DMS53 (cell line): Measurements from ENCODE around the gene CPT1B.
"Not testable (repeated sequence)": the region's sequence is repeated elsewhere in the genome, so short reads cannot be mapped to it uniquely, and the experiment has no call there.

Experiments used
- DNase-seq: peaks from one replicate; lab custom pipeline; 2025; lab: John Stamatoyannopoulos, UW

CPT1B gene

DNA sequence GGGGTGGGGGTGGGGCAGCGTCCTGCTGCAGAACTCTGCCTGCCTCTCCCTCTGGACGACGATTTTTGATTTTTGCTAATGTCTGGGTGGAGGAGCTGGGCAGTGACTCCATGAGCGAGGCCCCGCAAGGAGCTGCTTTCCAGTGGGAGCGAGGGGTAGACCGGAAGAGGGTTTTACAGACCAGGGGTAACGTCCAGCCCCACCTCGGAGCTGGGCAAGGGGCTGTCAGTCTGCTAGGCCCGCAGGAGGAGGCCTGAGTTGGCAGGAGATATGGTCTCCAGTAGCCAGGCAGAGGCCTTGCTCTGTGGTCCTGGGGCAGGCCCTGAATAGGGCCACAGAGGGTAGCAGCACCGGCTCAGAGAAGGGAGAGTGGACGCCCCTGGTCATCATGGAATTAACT is 31.4 kb upstream of the CPT1B start:
- no peak for DNase-seq

DNA sequence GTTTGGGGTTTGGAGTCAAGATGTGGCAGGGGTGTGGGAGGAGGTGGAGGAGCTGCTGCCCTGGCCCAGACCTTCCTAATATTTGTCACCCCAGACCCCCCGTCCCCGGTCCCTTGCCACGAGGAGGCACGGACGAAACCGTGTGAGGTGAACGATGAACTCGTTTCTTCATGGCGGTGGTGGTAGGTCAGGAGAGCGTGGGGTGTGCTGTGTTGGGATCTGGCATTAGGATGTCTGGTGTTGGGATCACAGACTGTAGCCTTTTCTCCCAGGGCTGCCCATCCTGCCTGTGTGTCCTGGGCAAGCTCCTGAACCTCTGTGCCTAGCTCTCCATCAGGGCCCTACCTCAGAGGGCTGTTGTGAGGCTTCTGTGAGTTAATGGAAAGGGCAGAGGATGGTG is 30.8 kb upstream of the CPT1B start:
- DNase-seq, result no peak

DNA sequence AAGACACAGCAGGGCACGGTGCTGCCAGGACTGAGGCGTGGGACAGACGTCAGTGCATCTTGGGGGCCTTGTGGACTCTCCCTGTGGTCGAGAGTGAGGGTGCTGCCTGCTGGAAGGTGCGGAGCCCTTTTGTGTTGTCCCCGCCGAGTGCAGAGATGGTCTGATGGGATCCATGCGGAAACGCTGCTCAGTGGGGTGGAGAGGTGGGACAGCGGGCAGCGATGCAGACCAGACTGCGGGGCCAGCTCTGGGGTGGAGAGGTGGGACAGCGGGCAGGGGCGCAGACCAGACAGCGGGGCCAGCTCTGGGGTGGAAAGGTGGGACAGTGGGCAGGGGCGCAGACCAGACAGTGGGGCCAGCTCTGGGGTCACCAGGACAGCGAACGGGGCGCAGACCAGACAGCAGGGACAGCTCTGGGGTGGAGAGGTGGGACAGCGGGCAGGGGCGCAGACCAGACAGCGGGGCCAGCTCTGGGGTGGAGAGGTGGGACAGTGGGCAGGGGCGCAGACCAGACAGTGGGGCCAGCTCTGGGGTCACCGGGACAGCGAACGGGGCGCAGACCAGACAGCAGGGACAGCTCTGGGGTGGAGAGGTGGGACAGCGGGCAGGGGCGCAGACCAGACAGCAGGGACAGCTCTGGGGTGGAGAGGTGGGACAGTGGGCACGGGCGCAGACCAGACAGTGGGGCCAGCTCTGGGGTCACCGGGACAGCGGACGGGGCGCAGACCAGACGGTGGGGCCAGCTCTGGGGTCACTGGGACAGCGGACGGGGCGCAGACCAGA is 30.0 kb upstream of the CPT1B start:
- DNase-seq, result not testable (repeated sequence)

DNA sequence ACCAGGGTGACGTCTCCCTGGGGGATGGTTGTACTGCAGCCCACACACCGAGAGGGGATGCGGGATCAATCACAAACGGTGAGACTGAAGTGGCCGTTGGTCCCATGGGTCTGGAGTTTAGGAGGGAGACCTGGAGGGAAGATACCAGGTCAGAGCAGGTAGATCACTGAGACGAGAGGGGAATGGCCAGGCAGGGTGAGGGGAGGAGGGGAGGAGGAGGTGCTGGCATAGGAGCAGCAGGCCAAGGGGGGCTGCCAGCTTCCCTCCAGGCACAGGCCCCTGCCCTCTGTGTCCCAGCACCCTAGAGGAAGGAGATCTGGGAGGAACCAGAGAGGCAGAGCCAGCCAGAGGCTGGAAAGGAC is 29.4 kb upstream of the CPT1B start:
- no peak for DNase-seq

DNA sequence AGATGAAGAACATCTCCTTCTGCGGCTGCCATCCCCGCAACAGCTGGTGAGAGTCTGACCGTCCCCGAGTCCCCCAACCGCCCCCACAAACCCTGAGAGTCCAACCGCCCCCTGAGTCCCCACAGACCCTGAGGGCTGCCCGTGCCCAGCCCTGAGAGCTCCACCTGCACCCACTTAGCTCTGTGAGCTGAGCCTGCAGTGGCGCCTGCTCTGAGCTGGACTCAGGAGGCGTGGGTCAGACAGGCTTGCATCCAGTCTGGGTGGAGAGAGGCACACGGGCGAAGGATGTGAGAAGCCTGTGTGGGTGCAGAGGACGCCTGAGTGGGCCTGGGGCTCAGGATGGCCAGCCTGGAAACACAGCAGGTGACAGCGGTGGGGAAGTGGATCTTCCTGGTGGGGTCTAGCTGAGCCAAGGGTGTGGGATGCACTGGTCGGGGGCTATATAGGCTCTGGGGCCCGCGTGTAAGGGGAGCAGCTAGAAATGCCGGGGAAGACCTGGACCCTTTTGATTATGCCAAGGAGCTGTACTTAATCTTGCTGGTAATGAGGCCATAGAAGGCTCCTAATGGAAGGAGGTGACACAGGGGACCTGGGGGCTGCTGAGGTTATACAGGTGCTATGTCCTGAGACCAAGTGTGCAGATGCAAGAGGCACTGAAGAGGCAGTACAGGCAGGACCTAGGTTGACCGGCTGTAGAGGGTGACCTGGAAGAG is 28.9 kb upstream of the CPT1B start:
- DNase-seq, result no peak

DNA sequence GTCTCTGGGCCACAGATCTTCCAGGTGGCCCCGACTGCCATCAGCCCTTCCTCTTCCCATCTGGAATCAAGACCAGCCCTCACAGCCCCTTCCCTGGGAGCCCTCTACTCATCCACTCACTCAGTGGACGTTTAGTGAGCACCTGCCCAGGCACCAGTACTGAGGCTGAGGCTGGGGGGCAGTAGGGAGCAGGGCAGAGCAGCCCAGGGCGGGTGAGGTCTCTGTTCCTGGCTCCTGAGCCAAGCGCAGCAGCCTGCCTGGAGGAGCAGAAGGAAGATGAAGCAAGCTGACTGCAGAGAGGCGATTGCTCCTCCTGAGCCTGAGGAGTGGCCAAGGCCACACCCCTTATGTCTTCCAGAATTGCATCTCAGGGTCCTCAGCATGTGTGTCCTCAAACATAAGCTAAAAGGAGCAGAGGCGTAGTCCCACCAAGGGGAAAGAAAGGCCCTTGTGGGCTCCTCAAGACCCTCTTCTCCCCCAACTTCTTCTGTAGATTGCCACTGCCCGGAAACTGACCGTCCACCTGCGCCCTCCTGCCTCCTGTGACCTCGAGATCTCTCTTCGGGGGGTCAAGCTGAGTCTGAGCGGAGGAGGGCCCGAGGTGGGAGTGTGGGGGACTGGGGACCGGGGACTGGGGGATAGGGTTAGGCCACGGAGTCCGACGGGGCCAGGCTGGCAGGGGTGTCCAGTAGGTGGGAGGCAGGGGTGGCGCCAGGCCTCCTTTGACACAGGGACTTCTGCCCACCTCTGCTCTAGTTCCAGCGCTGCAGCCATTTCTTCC is 28.1 kb upstream of the CPT1B start:
- DNase-seq, result no peak

DNA sequence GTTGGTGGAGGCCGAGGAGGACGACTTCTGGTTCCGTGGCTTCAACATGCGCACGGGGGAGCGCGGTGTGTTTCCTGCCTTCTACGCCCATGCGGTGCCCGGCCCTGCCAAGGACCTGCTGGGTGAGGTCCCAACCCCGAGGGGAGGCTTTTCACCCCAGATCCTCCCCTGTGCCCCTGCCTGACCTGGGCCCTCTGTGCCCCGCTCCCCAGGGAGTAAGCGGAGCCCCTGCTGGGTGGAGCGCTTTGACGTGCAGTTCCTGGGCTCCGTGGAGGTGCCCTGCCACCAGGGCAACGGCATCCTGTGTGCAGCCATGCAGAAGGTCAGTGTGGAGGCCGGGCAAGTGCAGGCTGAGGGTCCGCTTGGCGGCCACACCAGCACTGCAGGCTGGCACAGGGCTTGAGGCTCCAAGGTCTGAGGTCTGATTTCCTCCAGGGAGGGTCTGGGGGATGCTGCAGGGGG is 27.4 kb upstream of the CPT1B start:
- no peak for DNase-seq

- DNase-seq, result no peak
Observed at GRCh38 chr22:50605002-50605612, 26.9 kb upstream of the CPT1B start.

DNA sequence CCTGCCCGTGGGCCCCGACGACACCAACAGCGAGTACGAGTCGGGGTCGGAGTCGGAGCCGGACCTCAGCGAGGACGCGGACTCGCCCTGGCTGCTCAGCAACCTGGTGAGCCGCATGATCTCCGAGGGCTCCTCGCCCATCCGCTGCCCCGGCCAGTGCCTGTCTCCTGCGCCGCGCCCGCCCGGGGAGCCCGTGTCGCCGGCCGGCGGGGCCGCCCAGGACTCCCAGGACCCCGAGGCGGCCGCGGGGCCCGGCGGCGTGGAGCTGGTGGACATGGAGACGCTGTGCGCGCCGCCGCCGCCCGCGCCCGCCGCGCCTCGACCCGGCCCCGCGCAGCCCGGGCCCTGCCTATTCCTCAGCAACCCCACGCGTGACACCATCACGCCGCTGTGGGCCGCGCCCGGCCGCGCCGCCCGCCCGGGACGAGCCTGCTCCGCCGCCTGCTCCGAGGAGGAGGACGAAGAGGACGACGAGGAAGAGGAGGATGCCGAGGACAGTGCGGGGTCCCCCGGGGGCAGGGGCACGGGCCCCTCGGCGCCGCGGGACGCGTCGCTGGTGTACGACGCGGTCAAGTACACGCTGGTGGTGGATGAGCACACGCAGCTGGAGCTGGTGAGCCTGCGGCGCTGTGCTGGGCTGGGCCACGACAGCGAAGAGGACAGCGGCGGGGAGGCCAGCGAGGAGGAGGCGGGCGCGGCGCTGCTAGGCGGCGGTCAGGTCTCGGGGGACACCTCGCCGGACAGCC is 26.2 kb upstream of the CPT1B start:
- no peak for DNase-seq

GRCh38 chr22:50603511-50604255 is 25.5 kb upstream of the CPT1B start:
- DNase-seq, result no peak

GRCh38 chr22:50602338-50602700 is 24.1 kb upstream of the CPT1B start:
- no peak for DNase-seq

- DNase-seq, result no peak
Observed at GRCh38 chr22:50601669-50602337, 23.6 kb upstream of the CPT1B start.

DNA sequence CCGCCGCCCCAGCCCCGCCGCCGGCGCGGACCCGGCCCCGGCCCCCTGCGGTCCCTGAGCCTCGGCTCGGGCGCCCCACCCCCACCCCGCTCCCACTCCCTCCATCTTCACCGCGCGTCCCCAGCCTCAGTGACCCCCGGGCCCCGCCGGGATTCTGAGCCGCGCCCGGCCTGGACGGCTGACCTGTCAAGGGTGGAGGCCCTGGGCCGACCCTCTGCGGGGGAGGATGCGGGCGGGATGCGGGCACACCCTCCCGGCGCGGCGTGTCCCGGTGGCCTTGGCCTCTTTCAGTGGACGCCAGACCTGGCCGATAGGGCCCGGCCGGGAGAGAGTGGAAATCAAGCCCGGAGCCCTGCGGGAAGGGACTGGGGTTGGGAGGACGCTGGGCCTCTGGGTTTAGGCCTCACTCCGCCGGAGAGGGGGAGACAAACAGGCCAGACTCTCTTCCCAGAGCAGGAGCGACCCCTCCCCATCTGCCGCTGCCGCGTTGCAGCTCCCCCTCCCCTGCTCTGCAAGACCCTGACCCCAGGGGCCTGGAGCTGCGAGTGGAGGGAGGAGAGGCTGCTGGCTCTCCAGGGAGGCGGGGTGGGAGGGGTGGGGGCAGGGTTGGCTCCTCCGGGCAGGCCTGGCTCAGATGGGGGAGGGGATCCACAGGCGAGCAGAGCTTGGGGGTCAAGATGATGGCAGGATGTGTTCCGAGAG is 22.9 kb upstream of the CPT1B start:
- peak; percentile 35 for DNase-seq

- DNase-seq, result peak; percentile 79
Observed at GRCh38 chr22:50600538-50600937, 22.3 kb upstream of the CPT1B start, which contains the start of gene MAPK8IP2. Gene MAPK8IP2, plus strand, starts transcription at chr22:50600793. Its CDS starts 26 bp downstream, at chr22:50600819.

GRCh38 chr22:50599816-50600455 is 21.7 kb upstream of the CPT1B start:
- peak; percentile 62 for DNase-seq

DNA sequence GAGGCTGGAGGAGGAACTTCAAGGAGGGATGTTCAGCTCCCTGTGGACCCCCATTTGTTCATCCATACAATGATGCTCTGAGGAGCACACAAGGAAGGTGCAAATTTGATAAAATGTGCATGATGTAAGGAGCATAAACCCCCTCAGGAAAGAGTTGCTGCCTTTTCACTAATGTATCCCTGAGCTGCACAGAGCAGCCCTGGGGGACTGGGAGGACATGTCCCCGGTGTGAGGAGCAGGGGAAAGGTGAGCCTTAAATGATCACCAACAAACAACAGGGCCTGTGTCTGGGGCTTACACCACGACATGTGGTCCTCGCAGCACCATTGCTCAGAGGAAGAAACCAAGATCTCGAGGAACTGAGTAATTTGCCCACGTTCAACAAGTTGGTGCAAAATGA is 18.9 kb upstream of the CPT1B start:
- DNase-seq, result no peak

- no peak for DNase-seq
Observed at GRCh38 chr22:50595189-50595588, 17.0 kb upstream of the CPT1B start.

DNA sequence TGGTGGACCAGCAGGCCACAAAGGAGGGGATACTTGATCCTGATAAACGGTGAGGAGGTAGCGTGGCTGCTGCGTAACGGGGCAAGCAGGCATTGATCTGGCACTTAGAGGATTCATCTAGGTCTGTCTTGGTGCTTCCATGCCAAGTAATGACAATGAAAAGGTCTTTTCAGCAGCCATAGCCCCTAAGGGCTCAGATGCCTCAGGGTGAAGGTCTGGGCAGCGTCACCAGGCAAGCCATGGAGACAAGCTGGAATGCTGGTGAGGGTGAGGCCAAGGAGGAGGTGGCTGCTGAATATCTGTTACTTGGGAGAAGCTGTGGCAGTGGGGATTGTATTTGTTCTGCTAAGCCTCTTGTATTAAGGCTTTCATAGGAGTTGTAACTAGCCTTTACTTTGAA is 9.2 kb upstream of the CPT1B start:
- DNase-seq, result no peak

DNA sequence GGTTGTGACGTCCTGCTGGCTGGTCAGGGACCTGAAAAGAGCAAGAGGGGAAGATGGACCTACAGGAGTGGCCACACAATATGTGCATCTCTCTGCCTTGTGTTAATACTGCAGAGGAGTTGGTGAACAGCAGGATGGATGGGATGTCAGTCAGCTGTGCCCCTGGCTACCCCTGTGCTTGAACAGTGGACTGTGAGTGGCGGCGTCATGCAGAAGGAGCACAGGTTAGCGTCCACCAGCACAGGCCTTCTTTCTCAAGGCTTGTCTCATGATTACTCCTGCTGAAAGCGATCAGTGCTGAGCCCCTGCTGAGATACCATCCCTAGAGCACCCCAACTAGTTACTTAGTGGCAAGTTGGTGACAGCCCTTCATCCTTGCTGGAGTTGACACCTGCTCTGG is 8.2 kb upstream of the CPT1B start:
- DNase-seq, result no peak
